Neural progenitor cell (in vitro differentiated cells): ENCODE results near the gene ZNF354B.

Source experiments
- EZH2 ChIP-seq: fragments of 200-600 bp; sonication (generic); IDR thresholded peaks from 2 replicates; pipeline ENCODE4 v1.6.1; 2017; ENCODE audit warnings: antibody characterized with exemption, mild to moderate bottlenecking, moderate library complexity
- EZH2phosphoT487 ChIP-seq: fragments of 200-600 bp; sonication (generic); IDR thresholded peaks from 2 replicates; pipeline ENCODE4 v1.6.1; 2017; ENCODE audit warnings: antibody characterized with exemption
- TF ChIP-seq, protein P1 (sequence below): fragments of 200-600 bp; sonication (generic); IDR thresholded peaks from 2 replicates; pipeline ENCODE4 v1.5.1; 2017; ENCODE audit warnings: antibody characterized with exemption, mild to moderate bottlenecking

DNA sequence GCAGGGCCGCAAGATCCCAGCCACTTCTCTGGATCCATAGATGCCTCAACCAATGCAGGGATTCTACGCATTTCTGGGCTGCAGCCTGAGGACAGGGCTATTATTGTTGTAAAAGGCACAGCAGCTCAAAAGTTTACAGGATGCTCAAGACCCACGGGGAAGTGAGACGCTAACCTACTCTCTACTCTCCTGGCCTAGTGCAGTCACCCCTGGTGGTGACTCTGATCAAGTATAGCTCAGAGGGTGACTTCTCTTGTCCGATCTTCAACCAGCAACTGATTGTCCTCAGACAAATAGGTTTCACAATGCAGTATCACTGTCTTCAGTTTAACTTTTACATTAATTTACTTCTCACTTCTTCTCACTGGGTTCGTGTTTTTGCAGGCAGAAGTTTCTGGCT is 34.3 kb upstream of the ZNF354B start:
- TF ChIP-seq, protein P1, sequence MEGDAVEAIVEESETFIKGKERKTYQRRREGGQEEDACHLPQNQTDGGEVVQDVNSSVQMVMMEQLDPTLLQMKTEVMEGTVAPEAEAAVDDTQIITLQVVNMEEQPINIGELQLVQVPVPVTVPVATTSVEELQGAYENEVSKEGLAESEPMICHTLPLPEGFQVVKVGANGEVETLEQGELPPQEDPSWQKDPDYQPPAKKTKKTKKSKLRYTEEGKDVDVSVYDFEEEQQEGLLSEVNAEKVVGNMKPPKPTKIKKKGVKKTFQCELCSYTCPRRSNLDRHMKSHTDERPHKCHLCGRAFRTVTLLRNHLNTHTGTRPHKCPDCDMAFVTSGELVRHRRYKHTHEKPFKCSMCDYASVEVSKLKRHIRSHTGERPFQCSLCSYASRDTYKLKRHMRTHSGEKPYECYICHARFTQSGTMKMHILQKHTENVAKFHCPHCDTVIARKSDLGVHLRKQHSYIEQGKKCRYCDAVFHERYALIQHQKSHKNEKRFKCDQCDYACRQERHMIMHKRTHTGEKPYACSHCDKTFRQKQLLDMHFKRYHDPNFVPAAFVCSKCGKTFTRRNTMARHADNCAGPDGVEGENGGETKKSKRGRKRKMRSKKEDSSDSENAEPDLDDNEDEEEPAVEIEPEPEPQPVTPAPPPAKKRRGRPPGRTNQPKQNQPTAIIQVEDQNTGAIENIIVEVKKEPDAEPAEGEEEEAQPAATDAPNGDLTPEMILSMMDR = no peak
- TF ChIP-seq EZH2 (no peak), EZH2phosphoT487 (no peak)
